ENCODE data around the gene A2M.

DNA sequence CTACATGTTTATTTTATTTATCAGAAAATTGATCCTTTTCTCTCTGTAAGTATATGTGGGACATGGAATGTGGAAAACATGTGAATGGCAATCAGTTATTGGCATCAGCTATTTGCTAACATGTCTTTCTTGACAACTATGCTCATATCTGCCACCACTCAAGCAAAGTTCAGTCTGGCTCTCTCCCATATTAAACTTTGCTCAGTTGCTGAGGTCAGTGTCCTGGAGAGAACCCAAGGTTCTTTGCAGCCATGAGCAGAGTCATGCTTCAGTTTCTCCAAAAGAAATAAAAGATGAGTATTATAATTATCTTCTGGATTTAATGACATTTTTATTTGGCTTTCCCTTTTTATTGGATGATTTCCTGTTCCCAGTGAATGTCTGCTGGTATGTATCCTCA lies 42.6 kb downstream of the A2M start:
- TF ChIP-seq CTCF (IDR thresholded peaks at IDR 0.05) (no peak), POLR2A (IDR thresholded peaks at IDR 0.05) (no peak)

All from ovary (tissue), 3 donors.